GM19328 (cell line): ENCODE data around the gene FAM149A.

Source experiments
- ATAC-seq: cut with Tn5 transposase; IDR thresholded peaks from one replicate; pipeline ENCODE4 v1.9.1; 2021; ENCODE audit warnings: mild to moderate bottlenecking, moderate library complexity; ENCODE audit not compliant: unreplicated experiment

The FAM149A gene

GRCh38 chr4:186200516-186200915 is 96.0 kb downstream of the FAM149A start:
- no peak for ATAC-seq

- ATAC-seq = no peak
These were observed 96.5 kb downstream of the FAM149A start for GRCh38 chr4:186201010-186201409.

- no peak for ATAC-seq
These were observed 97.2 kb downstream of the FAM149A start for GRCh38 chr4:186201535-186202230.

- ATAC-seq = no peak
These were observed 98.1 kb downstream of the FAM149A start for GRCh38 chr4:186202490-186203140.

- ATAC-seq = no peak
These were observed 98.9 kb downstream of the FAM149A start for GRCh38 chr4:186203406-186203805.

GRCh38 chr4:186204103-186204559 is 99.6 kb downstream of the FAM149A start:
- ATAC-seq = no peak

- no peak for ATAC-seq
These were observed 100.2 kb downstream of the FAM149A start for GRCh38 chr4:186204686-186205085.

GRCh38 chr4:186205156-186205555 is 100.7 kb downstream of the FAM149A start:
- no peak for ATAC-seq

GRCh38 chr4:186216465-186217024 is 112.0 kb downstream of the FAM149A start:
- ATAC-seq = no peak

GRCh38 chr4:186217733-186218293 is 113.3 kb downstream of the FAM149A start:
- no peak for ATAC-seq

GRCh38 chr4:186221624-186222023 is 117.1 kb downstream of the FAM149A start:
- no peak for ATAC-seq
